RCC 7860 (cell line): ENCODE data around the gene NSDHL.

Source experiments
- DNase-seq: peaks from one replicate; pipeline ENCODE4 v3.0.0-alpha.2; 2015; ENCODE audit warnings: low spot score
- FAIRE-seq: peaks from 2 replicates; lab custom pipeline; 2012; peaks lifted over from hg19 to GRCh38; lab: Jason Lieb, UNC

The NSDHL gene

DNA sequence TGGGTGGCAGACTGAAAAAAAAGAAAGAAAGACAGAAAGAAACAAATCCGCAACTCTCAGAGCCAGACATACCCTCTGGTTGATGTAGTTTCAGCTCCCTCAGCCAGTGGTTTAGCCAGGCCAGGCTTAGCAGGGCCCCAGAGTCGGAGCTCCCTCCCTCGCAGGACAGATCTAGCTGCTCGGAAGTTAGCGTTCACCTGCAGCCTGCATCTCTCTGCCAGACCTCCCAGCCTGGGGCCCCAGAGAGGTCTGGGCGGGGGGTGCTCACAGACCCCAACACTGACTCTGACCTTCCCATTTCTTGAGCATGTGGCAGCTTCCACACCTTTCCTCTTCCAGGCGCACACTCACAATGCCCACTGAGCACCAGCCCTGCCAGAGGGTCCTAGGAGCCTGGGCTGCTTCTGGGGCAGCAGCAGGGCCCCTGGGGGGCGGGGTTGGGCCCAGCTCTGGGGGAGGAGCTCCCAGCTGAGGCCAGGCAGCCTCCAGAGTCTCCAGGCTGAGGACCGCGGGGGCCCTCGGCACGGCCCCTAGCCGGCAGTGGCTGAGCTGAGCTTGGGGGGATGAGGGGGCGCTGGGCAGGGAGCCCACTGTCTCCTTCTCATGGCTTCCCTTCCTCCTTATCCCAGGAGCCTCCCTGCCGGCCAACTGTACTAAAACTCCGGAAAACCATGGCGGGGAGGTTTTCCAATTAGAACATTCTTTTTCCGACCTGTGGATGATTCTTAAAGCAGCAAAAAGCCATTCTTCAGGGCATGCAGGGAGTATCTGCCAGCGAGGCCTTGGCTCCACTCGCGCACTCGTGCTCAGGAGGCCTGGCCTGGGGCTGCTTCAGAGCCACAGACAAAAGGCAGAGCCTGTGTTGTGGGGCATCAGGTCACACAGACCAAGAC is 62.4 kb downstream of the NSDHL start:
- DNase-seq: no peak
- FAIRE-seq: no peak

- DNase-seq: no peak
- FAIRE-seq: no peak
Measured at GRCh38 chrX:152893980-152894610, 63.2 kb downstream of the NSDHL start.

GRCh38 chrX:152895121-152895520 is 64.3 kb downstream of the NSDHL start:
- no peak for FAIRE-seq
- no peak for DNase-seq

DNA sequence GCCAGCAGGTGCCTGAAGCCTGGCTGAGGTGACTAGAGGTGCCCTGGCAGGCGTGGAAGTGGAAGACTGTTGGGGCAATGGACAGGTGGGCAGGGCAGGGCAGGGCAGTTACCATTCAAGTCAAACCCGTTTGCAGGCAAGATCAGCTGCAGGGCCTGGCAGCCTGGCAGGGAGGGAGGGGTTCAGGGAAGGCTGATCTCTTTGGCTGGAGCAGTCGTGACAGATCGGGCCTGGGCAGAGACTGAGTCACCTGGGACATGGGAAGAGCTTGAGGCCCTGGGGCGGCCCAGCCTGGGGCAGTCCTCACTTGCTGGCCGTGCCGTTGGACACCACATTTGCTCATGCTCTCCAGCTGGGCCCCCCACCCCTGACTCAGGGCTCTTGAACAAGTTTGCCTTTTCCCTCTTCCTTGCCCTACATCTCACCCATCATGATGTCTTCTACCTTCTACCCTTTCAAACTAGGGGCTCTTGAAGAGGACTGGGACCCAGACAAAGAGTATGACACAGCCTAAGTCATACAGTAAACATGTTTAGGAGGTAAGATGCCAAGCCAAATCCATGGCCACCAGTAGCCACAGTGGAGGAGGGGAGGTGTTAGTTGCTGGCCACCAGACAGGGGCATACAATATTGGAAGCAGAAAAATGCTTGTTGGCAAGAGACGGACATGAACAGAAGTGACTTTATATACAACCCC is 65.0 kb downstream of the NSDHL start:
- FAIRE-seq (no peak), DNase-seq (peak; percentile 35)

- peak; percentile 73 for DNase-seq
Measured at GRCh38 chrX:152896450-152896849, 65.6 kb downstream of the NSDHL start.

GRCh38 chrX:152897222-152898131 is 66.6 kb downstream of the NSDHL start, which contains the start of gene ZNF185:
ZNF185 (plus strand) TSS chrX:152898067; CDS start chrX:152914490, 16,423 bp downstream.
- peak; percentile 22 for DNase-seq
- no peak for FAIRE-seq

More at GRCh38 chrX:152896450-152896849, 65.6 kb downstream of the NSDHL start:
- no peak for FAIRE-seq

DNA sequence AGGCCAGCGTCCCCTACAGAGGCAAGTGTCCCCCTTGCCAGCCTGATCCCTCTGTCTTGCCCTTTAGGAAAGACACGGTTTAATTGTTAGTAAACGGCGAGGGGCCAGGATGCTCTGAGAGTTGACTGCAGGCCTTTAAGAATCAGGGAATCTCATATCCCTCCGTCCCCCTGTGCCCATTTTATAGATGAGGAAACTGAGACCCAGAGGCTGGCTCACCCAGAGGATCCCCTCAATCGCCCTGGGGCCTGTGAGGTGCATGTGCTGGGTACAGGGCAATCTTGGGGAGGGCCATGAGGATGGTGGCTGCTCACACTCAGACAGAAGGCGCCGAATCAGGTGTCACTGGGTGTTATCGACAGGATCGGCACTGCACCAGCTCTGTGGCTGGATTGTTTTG is 67.6 kb downstream of the NSDHL start:
- DNase-seq (no peak), FAIRE-seq (no peak)

GRCh38 chrX:152899111-152899873 is 68.4 kb downstream of the NSDHL start:
- DNase-seq: no peak
- no peak for FAIRE-seq

GRCh38 chrX:152899874-152900719 is 69.2 kb downstream of the NSDHL start:
- DNase-seq: no peak
- FAIRE-seq: no peak

GRCh38 chrX:152900937-152901445 is 70.1 kb downstream of the NSDHL start:
- no peak for FAIRE-seq

GRCh38 chrX:152901816-152902501 is 71.1 kb downstream of the NSDHL start:
- FAIRE-seq (no peak), DNase-seq (no peak)

More at GRCh38 chrX:152900937-152901445, 70.1 kb downstream of the NSDHL start:
- no peak for DNase-seq

DNA sequence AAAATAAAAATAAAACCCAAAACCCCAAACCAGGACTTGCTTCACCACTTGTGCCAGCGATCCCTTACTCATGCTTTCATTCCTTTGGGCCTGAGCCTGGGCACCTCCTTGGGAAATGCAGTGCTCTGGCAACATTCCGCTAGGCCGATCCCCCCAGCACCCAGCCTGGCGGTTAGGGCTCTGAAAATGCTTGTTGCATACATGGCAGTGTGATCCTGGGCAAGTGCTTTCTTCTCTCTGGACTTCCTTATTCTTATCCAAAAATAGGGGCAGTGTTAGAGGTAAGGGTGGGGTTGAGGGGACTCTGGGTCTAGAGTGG is 71.6 kb downstream of the NSDHL start:
- DNase-seq (no peak), FAIRE-seq (no peak)

DNA sequence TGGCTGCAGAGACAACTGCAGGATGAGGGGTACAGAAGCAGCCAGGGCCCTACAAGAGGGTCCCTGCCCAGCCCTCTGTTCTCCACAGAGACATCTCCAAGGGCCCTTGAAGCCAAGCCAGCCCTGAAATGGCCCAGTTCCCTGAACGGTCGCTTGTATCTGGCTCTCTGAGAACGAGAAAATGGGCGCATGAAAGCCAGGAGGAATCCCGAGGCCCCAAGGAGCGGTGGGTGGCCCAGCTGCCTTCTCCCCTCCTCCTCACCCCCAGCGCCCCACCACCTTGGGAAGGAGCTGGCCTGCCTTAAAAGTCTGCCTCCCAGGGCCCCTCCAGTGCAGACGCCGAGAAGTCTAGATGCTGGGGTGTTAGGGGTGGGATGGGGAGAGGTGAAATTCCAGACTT is 72.7 kb downstream of the NSDHL start:
- FAIRE-seq (no peak), DNase-seq (no peak)

- peak; percentile 46 for DNase-seq
Measured at GRCh38 chrX:152904151-152905080, 73.6 kb downstream of the NSDHL start.

DNA sequence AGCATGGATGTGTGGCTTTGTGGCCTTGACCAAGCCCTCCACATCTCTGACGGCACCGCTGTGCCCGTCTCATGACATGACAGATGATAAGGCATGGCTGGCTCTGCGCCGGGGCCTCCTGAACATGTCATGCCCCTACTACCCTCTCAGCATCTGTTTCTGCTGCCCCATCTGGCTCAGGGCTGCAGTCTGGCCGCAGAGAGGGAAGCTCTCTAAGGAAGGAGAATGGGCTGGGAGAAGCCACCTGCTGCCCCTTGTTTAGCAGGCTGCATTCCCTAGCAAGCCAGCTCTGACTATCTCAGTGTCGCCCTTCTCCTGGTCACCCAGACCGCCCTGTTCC is 74.2 kb downstream of the NSDHL start:
- FAIRE-seq: no peak
- no peak for DNase-seq

More at GRCh38 chrX:152904151-152905080, 73.6 kb downstream of the NSDHL start:
- FAIRE-seq: no peak

DNA sequence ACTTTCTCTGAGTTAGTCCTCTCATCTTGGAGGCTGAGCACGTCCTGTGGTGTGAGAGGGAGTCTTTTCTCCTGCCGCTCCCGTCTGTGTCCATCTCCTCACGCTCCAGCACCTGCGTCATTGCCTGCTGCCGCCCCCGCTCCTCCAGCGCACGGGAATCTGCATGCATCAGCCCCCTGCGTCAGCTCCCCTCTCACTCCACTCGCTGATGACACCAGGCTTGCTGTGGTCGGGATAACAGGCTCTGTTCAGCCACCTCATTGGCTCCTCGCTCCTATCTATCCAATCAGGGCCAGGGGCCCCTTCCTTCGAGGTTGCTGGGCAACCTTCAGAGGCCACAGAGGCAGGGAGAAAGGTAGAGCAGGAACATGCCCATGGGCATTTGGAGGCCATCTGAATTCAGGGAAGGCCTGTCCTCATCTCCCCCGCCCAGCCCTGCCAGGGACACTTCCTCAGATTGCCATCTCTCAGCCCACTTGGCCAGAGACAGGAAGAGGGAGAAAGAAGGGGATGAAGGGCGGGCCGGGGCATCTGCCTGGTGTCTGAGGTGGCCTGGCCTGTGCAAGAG is 76.3 kb downstream of the NSDHL start:
- no peak for FAIRE-seq
- no peak for DNase-seq

GRCh38 chrX:152908486-152908885 is 77.6 kb downstream of the NSDHL start:
- FAIRE-seq: no peak
- no peak for DNase-seq
